Stimulated activated CD4-positive, alpha-beta T cell treated with anti-CD3 and anti-CD28 coated beads, Interleukin-2, amount 100 ng/mL, for 4 hours (primary cell): ENCODE data around the gene HLA-DMB.
"Not testable (repeated sequence)": the region's sequence is repeated elsewhere in the genome, so short reads cannot be mapped to it uniquely, and the experiment has no call there.

Experiments used
- DNase-seq: peaks from one replicate; pipeline ENCODE4 v3.0.0-alpha.2; 2020; ENCODE audit warnings: low read depth

HLA-DMB gene

GRCh38 chr6:32950010-32950409 is 9.2 kb upstream of the HLA-DMB start:
- no peak for DNase-seq

- no peak for DNase-seq
These were observed 8.3 kb upstream of the HLA-DMB start for GRCh38 chr6:32949113-32949512.

GRCh38 chr6:32947552-32948465 is 7.0 kb upstream of the HLA-DMB start:
- DNase-seq = no peak

GRCh38 chr6:32946893-32947292 is 6.1 kb upstream of the HLA-DMB start:
- no peak for DNase-seq

- no peak for DNase-seq
These were observed 5.1 kb upstream of the HLA-DMB start for GRCh38 chr6:32945953-32946352.

GRCh38 chr6:32945108-32945760 is 4.4 kb upstream of the HLA-DMB start:
- DNase-seq = peak; percentile 28

GRCh38 chr6:32943864-32944649 is 3.2 kb upstream of the HLA-DMB start:
- no peak for DNase-seq

GRCh38 chr6:32942555-32943123 is 1.8 kb upstream of the HLA-DMB start:
- DNase-seq = not testable (repeated sequence)

GRCh38 chr6:32941214-32941768 is 463 bp upstream of the HLA-DMB start:
- peak; percentile 28 for DNase-seq

GRCh38 chr6:32938494-32938893 is 2.3 kb downstream of the HLA-DMB start:
- DNase-seq = no peak

- DNase-seq = no peak
These were observed 3.6 kb downstream of the HLA-DMB start for GRCh38 chr6:32937230-32937633.

GRCh38 chr6:32936239-32937152 is 4.3 kb downstream of the HLA-DMB start:
- no peak for DNase-seq

GRCh38 chr6:32935551-32936238 is 5.1 kb downstream of the HLA-DMB start:
- no peak for DNase-seq

GRCh38 chr6:32933661-32934085 is 7.2 kb downstream of the HLA-DMB start:
- peak; percentile 69 for DNase-seq

- DNase-seq = no peak
These were observed 8.5 kb downstream of the HLA-DMB start for GRCh38 chr6:32932132-32932868.

- DNase-seq = no peak
These were observed 9.6 kb downstream of the HLA-DMB start for GRCh38 chr6:32931211-32931610.

GRCh38 chr6:32922083-32922482 is 18.7 kb downstream of the HLA-DMB start:
- DNase-seq = no peak

GRCh38 chr6:32920715-32921114 is 20.1 kb downstream of the HLA-DMB start:
- DNase-seq = no peak

GRCh38 chr6:32912951-32913350 is 27.9 kb downstream of the HLA-DMB start:
- no peak for DNase-seq
